K562 treated with DMSO at 1 percent for 4 hours (cell line): Measurements from ENCODE around the gene CD52. TPM values are rescaled to one million over a fixed set of nuclear protein-coding genes. Genes with fewer than 3 reads are reported as not detected.

Experiments
- total RNA-seq: library from RNA; unstranded; fragments of 300-600 nt; gene quantifications from 2 replicates; pipeline ENCODE4 v1.2.3, GENCODE V29; 2022; ENCODE audit not compliant: insufficient read depth

CD52 gene
- 121 and 273 TPM in 2 replicates for total RNA-seq

GRCh38 chr1:26317612-26318337 lies at the start of gene CD52:
TSS of gene CD52 (plus strand) at chr1:26317958. CDS start at chr1:26318018, 60 bp downstream.

GRCh38 chr1:26279456-26280332 lies 38.1 kb upstream of the CD52 start, which contains the start of gene SH3BGRL3:
TSS of gene SH3BGRL3 (plus strand) at chr1:26280086. CDS start at chr1:26280156, 70 bp downstream.

GRCh38 chr1:26306290-26307229 lies 11.2 kb upstream of the CD52 start, which contains the start of gene UBXN11:
TSS of gene UBXN11 (minus strand) at chr1:26306636. CDS start at chr1:26302883, 3,753 bp downstream.

GRCh38 chr1:26353976-26354820 lies 36.4 kb downstream of the CD52 start, which contains the start of gene CRYBG2:
TSS of gene CRYBG2 (minus strand) at chr1:26354130. CDS start at chr1:26346657, 7,473 bp downstream.

Other genes starting within 250 kb of the CD52 start
- gene PDIK1L, start 206.1 kb upstream of the CD52 start, total RNA-seq, result 7.5 and 12.8 TPM in 2 replicates
- gene FAM110D, start 158.9 kb upstream of the CD52 start, total RNA-seq, result 0.99 TPM in 1 of 2 replicates, not detected in the other
- gene C1orf232, start 149.0 kb upstream of the CD52 start, total RNA-seq, result not detected in 2 replicates
- 63.0 and 75.4 TPM in 2 replicates for gene ZNF593, start 148.1 kb upstream of the CD52 start, total RNA-seq
- not detected in 2 replicates for gene ZNF593OS, start 146.1 kb upstream of the CD52 start, total RNA-seq
- 0.63 and 1.5 TPM in 2 replicates for gene CNKSR1, start 140.5 kb upstream of the CD52 start, total RNA-seq
- not detected in 2 replicates for gene CATSPER4, start 127.4 kb upstream of the CD52 start, total RNA-seq
- 49.6 and 66.7 TPM in 2 replicates for gene CEP85, start 83.8 kb upstream of the CD52 start, total RNA-seq
- gene SH3BGRL3, start 37.9 kb upstream of the CD52 start, total RNA-seq, result 136 and 157 TPM in 2 replicates
- 17.6 and 19.6 TPM in 2 replicates for gene UBXN11, start 11.3 kb upstream of the CD52 start, total RNA-seq
- gene CRYBG2, start 36.2 kb downstream of the CD52 start, total RNA-seq, result 4.5 and 6.0 TPM in 2 replicates
- gene ZNF683, start 54.8 kb downstream of the CD52 start, total RNA-seq, result not detected in 2 replicates
- gene LIN28A, start 92.9 kb downstream of the CD52 start, total RNA-seq, result not detected in 2 replicates
- 26.2 and 31.0 TPM in 2 replicates for gene DHDDS, start 114.4 kb downstream of the CD52 start, total RNA-seq
- gene HMGN2, start 154.5 kb downstream of the CD52 start, total RNA-seq, result 489 and 592 TPM in 2 replicates
- gene RPS6KA1, start 211.8 kb downstream of the CD52 start, total RNA-seq, result 64.1 and 65.0 TPM in 2 replicates